A375 (cell line): ENCODE results near the gene BANF2. TPM values are rescaled to one million over a fixed set of nuclear protein-coding genes. Genes with fewer than 3 reads are reported as not detected.

Source experiments
- total RNA-seq: library from RNA; depleted of rRNA; stranded (reverse); fragments of >200 nt; shearing (Covaris generic); gene quantifications from 2 replicates; pipeline ENCODE4 v1.2.3, GENCODE V29; 2014; rRNA removed

BANF2 gene
- not detected in 2 replicates for total RNA-seq

DNA sequence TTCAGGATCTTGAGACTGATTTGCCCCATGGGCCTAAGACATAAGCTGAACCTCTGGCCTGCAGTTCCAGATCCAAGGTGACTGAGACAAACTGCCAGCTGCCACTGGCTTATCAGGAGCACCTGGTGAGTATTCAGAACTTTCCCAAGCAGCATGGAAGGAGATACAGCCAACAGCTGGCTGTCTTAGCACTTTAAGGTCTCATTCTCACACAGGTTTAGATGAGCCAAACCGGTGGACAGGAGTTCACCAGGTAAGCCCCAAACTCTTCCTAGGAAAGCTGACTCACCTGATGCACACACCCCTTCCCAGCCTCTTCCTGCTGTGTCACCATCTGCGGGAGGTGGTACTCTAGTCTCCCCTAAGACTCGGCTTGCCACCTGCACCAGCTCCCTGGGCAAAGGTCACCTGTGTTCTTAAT is at the start of gene BANF2:
BANF2 (plus strand) TSS at position 36 of the 421 bp plus-strand sequence. CDS start 25,060 bp downstream, outside the sequence.

DNA sequence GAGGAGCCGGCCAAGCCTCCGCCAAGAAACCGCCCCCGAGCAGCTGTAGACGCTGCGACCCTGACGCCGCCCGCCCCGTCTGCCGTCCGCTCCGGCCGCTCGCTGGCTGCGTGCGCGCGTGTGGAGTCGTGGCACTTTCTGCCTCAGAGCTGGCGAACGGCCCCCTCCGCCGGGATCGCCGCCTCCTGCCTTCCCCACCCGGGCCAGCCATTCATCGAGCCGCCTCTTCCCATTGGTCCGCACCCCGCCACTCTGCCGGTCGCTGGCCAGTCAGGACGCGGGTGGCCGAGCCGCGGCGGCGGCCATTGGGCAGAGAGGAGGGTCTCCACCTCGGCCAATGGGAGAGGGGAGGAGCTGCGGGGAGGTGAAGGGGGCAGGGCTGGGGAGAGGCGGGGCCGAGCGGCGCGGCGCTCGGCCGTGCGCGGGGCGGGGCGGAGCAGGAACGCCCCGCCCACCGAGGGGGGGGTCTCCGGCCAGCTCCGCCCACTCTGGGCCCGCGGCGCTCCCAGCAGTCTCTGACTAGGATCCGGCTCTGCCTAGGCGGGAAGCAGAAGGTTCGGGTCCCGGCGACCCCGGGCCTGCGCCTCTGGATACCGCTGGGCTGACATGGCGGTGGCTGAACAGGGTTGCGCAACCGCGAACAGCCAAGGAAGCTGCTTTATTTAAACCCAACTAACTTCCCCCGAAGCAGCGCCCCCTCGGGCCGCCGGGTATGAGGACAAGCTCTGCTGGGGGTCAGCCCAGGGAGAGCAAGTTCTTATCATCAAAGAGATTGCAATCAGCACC is 17.5 kb upstream of the BANF2 start, which contains the start of gene RRBP1:
RRBP1 (minus strand) TSS at position 140 of the 786 bp plus-strand sequence. CDS start 21,735 bp downstream, outside the sequence.

Other genes with a start within 250 kb of the BANF2 start
- 7.7 and 11.1 TPM in 2 replicates for gene BFSP1, start 168.6 kb upstream of the BANF2 start, total RNA-seq
- gene DSTN, start 129.9 kb upstream of the BANF2 start, total RNA-seq, result 120 and 151 TPM in 2 replicates
- 100 and 111 TPM in 2 replicates for gene RRBP1, start 17.7 kb upstream of the BANF2 start, total RNA-seq